ENCODE results near the gene ISCA2.

The ISCA2 gene

GRCh38 chr14:74483321-74483720 is 10.2 kb upstream of the ISCA2 start:
- DNase-seq (ENCODE audit: low spot score): no peak

GRCh38 chr14:74486164-74486563 is 7.4 kb upstream of the ISCA2 start:
- no peak for DNase-seq (ENCODE audit: low spot score)

GRCh38 chr14:74488786-74489397 is 4.7 kb upstream of the ISCA2 start:
- DNase-seq (ENCODE audit: low spot score): no peak

DNA sequence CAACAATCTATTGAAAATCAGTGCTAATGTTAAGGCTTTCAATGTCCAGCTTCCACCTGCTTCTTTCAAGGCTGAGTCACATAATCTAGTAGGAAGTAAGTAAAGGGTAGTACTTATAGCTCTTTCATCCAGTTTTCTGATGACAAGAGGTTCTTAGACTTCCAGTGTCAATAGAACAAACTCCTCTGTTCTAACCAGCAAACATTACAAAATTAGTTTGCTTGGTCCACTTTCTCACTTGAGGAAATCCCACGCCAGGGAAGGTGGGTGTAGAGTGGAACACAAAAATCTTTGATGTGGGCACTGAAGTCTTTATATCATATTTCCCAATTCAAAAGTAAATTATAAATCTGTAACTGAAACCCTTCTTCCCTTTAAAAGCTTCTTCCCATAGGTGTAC is 3.1 kb upstream of the ISCA2 start:
- DNase-seq (ENCODE audit: low spot score): no peak

DNA sequence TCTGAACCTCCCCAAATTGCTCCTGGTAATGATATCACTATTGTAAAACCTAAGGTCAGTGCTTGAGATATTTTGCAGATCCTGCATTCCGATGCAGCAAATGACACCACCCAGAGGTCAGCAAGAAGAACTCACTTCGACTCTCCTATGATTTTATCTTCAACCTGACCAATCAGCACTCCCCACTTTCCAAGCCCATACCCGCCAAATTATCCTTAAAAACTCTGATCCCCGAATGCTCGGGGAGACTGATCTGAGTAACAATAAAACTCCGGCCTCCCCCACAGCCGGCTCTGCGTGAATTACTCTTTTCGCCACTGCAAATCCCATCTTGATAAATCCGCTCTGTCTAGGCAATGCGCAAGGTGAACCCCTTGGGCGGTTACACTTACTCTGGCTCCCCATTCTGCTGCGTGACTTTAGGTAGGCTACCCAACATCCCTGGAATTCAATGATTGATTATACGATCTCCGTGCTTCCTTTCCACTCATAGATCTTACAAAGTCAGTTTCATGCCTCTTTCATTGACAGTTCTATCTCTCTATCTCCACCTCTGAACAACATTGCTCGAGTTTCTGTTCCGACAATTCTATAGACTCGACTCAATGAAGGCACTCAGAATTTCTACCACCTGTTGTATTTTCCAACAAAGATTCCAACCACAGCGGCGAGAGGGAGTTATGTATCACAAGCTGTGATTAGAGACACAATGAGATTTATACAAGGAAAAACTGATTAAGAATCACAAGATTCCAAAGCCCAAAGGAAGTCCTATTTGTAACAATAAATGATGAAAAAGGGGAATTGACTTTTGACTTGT is 1.4 kb upstream of the ISCA2 start:
- DNase-seq (ENCODE audit: low spot score): peak; percentile 52

GRCh38 chr14:74492776-74493342 is 706 bp upstream of the ISCA2 start, which contains the start of gene NPC2:
NPC2 (minus strand) TSS chr14:74493305; CDS start chr14:74493274, 31 bp downstream.
- peak; percentile 17 for DNase-seq (ENCODE audit: low spot score)

GRCh38 chr14:74495356-74495755 is 1.8 kb downstream of the ISCA2 start:
- peak; percentile 28 for DNase-seq (ENCODE audit: low spot score)

DNA sequence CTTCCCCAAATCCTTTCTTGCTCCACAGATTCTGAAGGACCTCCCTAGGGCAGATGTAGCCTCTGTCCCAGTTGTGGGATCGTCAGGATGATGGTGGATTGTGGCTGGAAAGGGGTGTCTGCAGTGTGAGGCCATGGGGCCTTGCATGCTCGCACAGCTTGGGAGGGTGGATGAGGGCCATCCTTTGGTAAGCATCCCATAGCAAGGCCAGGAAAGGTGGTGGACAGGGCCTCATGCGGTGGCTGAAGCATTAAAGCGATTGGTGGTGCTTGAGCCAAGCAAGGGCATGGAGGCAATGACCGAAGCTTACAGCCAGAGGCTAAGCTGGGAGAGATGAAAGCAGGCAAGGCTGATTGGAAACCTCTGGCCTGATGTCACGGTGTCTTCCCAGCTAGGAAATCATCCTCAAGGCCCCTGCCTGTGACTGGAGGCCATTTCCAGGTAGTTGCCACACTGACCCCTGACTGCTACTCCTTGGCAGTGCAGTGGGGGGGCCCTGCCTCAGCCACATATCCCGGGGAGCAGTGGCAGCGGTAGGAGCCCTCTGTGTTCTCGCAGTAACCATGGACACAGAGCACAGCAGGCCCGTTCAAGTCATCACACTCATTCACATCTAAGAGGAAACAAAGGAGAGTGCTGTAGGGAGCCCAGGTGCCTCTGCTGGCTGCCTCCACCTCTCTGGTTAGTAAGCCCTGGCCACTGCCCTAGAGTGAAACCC is 7.0 kb downstream of the ISCA2 start:
- DNase-seq (ENCODE audit: low spot score): no peak

DNA sequence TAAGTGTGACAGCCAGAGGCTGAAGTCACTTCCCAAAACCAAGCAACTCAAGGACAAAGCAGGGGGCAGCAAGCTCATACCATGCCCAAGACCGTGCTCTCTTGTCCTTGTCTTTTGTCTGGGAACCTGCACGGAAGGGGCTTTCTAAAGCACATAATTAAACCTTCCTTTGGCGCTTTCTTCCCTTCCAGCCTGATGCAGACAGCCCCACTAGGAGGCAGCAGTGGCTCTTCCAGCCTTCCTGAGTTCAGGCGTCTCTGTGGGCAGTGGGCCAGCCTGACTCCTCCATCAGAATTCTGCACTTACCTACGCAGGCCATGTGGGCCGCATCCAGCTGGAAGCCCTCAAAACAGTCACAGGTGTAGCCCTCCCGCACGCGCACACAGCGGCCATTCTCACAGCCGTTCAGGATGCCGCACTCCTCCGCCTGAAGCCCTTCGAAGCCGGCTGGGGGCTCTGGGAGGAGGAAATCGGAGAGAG is 7.6 kb downstream of the ISCA2 start:
- no peak for DNase-seq (ENCODE audit: low spot score)

DNA sequence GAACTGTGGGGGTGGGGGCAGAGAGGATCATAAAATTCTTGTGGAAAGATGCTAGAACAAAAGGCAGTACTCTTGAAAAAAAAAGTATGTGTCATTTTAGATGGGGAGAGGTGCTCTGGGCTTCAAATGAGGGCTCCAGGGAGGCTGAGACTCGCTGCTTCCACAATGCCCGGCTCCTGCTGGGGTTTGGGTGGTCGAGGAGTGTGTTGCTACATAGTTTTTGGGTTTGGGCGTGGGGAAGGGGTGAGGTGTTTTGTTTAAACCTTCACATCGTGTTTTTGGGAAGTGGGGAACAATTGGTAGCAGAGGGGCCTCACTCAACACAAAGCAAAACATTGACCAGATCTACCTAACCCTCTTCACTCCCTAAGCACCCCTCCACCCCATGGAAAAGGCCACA is 8.1 kb downstream of the ISCA2 start:
- no peak for DNase-seq (ENCODE audit: low spot score)

GRCh38 chr14:74502236-74503019 is 8.9 kb downstream of the ISCA2 start:
- peak; percentile 59 for DNase-seq (ENCODE audit: low spot score)

DNA sequence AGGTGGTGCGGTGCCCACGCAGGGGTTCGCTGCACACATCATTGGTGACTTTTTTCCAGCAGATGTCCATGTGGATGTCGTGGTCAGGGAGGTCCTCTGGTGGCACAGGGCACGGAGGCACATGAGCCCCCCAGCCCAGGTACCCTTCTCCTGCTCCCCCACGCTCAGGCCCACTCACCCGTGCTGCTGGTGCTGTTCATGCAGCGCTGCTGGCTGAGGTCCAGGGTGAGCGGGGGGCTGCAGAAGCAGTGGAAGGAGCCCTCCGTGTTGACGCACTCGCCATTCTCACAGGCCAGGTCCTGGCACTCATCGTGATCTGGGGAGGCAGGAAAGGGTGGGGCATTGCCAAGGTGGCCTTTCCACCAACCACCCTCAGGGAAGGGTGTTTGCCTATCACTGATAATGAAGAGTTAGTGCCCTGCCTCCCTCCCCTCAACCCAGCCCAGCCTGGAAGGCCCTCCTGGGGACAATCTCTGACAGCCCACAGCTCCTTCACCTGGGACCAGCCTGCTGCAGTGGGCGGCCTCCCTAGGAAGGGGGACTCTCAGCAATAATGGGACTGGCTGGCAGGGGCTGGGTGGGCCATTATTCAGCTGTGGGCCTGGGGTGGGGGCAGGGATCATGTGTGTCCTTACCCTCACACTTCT is 9.8 kb downstream of the ISCA2 start:
- DNase-seq (ENCODE audit: low spot score): peak; percentile 54

GRCh38 chr14:74503938-74504335 is 10.4 kb downstream of the ISCA2 start:
- DNase-seq (ENCODE audit: low spot score): no peak

GRCh38 chr14:74504412-74504811 is 10.8 kb downstream of the ISCA2 start:
- DNase-seq (ENCODE audit: low spot score): no peak

GRCh38 chr14:74504874-74505720 is 11.5 kb downstream of the ISCA2 start:
- DNase-seq (ENCODE audit: low spot score): no peak

DNA sequence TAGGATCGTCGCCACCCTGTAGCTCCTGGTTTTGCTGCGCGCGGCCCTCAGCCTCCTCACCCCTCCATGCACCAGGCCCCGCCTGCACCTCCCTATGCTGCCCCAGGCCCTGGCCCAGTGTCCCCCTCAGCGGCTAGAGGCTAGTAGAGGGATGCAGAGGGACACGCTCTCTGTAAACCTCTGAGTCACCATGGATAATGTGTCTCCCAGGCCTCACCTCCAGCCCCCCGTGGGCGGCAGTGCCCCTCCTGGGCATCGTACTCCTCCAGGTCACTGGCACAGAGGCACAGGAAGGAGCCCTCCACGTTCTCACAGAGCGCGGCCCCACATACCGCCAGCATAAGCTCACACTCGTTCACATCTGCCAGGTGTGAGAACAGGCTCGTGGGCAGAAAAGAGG is 12.3 kb downstream of the ISCA2 start:
- DNase-seq (ENCODE audit: low spot score): no peak

- DNase-seq (ENCODE audit: low spot score): no peak
Measured at GRCh38 chr14:74506411-74506851, 12.9 kb downstream of the ISCA2 start.

DNA sequence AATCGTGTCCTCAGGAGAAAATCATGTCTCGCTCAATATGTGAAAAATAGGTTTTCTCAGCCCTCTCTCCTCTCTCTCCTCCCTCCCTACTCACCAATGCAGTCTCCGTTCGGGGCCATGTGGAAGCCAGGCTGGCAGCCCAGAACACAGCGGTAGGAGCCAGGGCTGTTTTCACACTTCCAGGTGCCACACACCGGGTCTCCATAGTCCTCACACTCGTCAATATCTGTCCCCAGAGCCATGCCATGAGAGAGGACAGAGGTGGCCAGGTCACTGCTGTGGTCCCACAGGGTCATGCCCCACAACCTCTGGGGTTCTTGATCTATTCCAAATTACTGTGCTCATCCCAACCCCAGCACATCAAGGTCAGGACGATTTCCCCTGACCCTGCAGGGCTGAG is 13.5 kb downstream of the ISCA2 start:
- DNase-seq (ENCODE audit: low spot score): no peak

GRCh38 chr14:74507840-74508239 is 14.3 kb downstream of the ISCA2 start:
- DNase-seq (ENCODE audit: low spot score): no peak

- DNase-seq (ENCODE audit: low spot score): no peak
Measured at GRCh38 chr14:74508292-74508731, 14.7 kb downstream of the ISCA2 start.
